PFSK-1 (cell line): Measurements from ENCODE around the gene PCED1A.

ENCODE experiments used
- POLR2AphosphoS5 ChIP-seq: IDR thresholded peaks from 2 replicates; pipeline ENCODE4 v1.6.1; 2012; ENCODE audit warnings: low read depth, mild to moderate bottlenecking, control low read depth, low read length, moderate library complexity
- REST ChIP-seq, 2 experiments: IDR thresholded peaks; 2 replicates each; pipeline versions ENCODE4 v1.6.1 to v1.8.0; 2011 to 2012; ENCODE audit warnings: low read depth in 2 of 2, low read length in 2 of 2, control low read depth in 1 of 2, inconsistent platforms in 1 of 2, mild to moderate bottlenecking in 1 of 2, moderate library complexity in 1 of 2; ENCODE audit not compliant: insufficient read depth in 1 of 2
- TAF1 ChIP-seq: IDR thresholded peaks from 2 replicates; pipeline ENCODE4 v1.6.1; 2012; ENCODE audit warnings: low read length, control low read depth, borderline replicate concordance; ENCODE audit not compliant: insufficient read depth

GRCh38 chr20:2839732-2840137 lies 720 bp downstream of the PCED1A start:
- no peak for TF ChIP-seq REST (IDR thresholded peaks at IDR 0.05; ENCODE audit: insufficient read depth in 1 of 2, low read depth in 2 of 2, low read length in 2 of 2)
- TF ChIP-seq TAF1, result no peak
- TF ChIP-seq POLR2AphosphoS5, result no peak
